Mesodermal cell (in vitro differentiated cells): ENCODE results near the gene NDST4.

ENCODE experiments used
- H3K27ac ChIP-seq: 2 replicates; pipeline ENCODE4 v1.7.0; 2013; ENCODE audit warnings: mild to moderate bottlenecking, low read depth, low read length, moderate library complexity; ENCODE audit not compliant: severe bottlenecking
- H3K36me3 ChIP-seq: 2 replicates; pipeline ENCODE4 v1.7.1; 2013; ENCODE audit warnings: mild to moderate bottlenecking, low read length, moderate library complexity; ENCODE audit not compliant: control insufficient read depth, insufficient read depth
- H3K4me1 ChIP-seq: one replicate; pipeline ENCODE4 v1.7.1; 2013; ENCODE audit warnings: mild to moderate bottlenecking, low read length; ENCODE audit not compliant: insufficient read depth, control insufficient read depth, poor library complexity, severe bottlenecking
- H3K4me3 ChIP-seq: 2 replicates; pipeline ENCODE4 v1.7.0; 2013; ENCODE audit warnings: low read length, control low read depth, mild to moderate bottlenecking; ENCODE audit not compliant: insufficient read depth, poor library complexity, severe bottlenecking; ENCODE audit errors: extremely low read depth
- H3K9me3 ChIP-seq: 2 replicates; pipeline ENCODE4 v1.7.1; 2013; ENCODE audit warnings: mild to moderate bottlenecking, low read length, moderate library complexity; ENCODE audit not compliant: control insufficient read depth
- WGBS, 2 experiments: methylation state at CpG; one replicate each; pipeline ENCODE4 v1.1.5; 2013; ENCODE audit warnings: missing lambda C conversion rate in 2 of 2; ENCODE audit not compliant: insufficient coverage in 2 of 2; 5-methylcytosine and 5-hydroxymethylcytosine counted together

Gene NDST4

GRCh38 chr4:115058533-115058932 lies 54.9 kb downstream of the NDST4 start:
- no peak overlapping the region for H3K27ac ChIP-seq
- H3K36me3 ChIP-seq = no peaks in the 10 kb centered on the region
- H3K4me3 ChIP-seq = no peak overlapping the region
- no peaks in the 10 kb centered on the region for H3K9me3 ChIP-seq
- H3K4me1 ChIP-seq = no peaks in the 10 kb centered on the region
- WGBS, 2 experiments = no CpG with 5 or more reads among the region's 1 CpG

- no peak overlapping the region for H3K4me3 ChIP-seq
- H3K36me3 ChIP-seq = no peaks in the 10 kb centered on the region
- no peak overlapping the region for H3K27ac ChIP-seq
- H3K4me1 ChIP-seq = no peaks in the 10 kb centered on the region
- 94 to 95% methylated on average over 3 to 4 of the region's 4 CpGs for WGBS, 2 experiments
- H3K9me3 ChIP-seq = no peaks in the 10 kb centered on the region
Measured at GRCh38 chr4:115054836-115055235, 58.6 kb downstream of the NDST4 start.

GRCh38 chr4:115053313-115053712 lies 60.1 kb downstream of the NDST4 start:
- no CpG with 5 or more reads among the region's 1 CpG for WGBS, 2 experiments
- H3K9me3 ChIP-seq = no peaks in the 10 kb centered on the region
- no peak overlapping the region for H3K27ac ChIP-seq
- H3K4me3 ChIP-seq = no peak overlapping the region
- no peaks in the 10 kb centered on the region for H3K36me3 ChIP-seq
- no peaks in the 10 kb centered on the region for H3K4me1 ChIP-seq

GRCh38 chr4:115042496-115042895 lies 70.9 kb downstream of the NDST4 start:
- no peaks in the 10 kb centered on the region for H3K36me3 ChIP-seq
- H3K27ac ChIP-seq = no peak overlapping the region
- H3K4me1 ChIP-seq = no peaks in the 10 kb centered on the region
- WGBS, 2 experiments = no CpG with 5 or more reads among the region's 3 CpGs
- no peak overlapping the region for H3K4me3 ChIP-seq
- no peaks in the 10 kb centered on the region for H3K9me3 ChIP-seq

- Histone ChIP-seq H3K4me1 (no peaks in the 10 kb centered on the region), H3K4me3 (no peak overlapping the region), H3K36me3 (no peaks in the 10 kb centered on the region)
Measured at GRCh38 chr4:115030281-115030680, 83.1 kb downstream of the NDST4 start.

GRCh38 chr4:115028682-115029410 lies 84.6 kb downstream of the NDST4 start:
- Histone ChIP-seq H3K4me3 (no peak overlapping the region), H3K36me3 (no peaks in the 10 kb centered on the region), H3K4me1 (no peaks in the 10 kb centered on the region), H3K9me3 (no peaks in the 10 kb centered on the region), H3K27ac (no peak overlapping the region)
- WGBS, 2 experiments = 73 to 80% methylated on average over 1 to 2 of the region's 2 CpGs

More at GRCh38 chr4:115030281-115030680, 83.1 kb downstream of the NDST4 start:
- Histone ChIP-seq H3K9me3 (no peaks in the 10 kb centered on the region), H3K27ac (no peak overlapping the region)

- H3K9me3 ChIP-seq = no peaks in the 10 kb centered on the region
- H3K4me1 ChIP-seq = peaks cover 7% of the 10 kb centered on the region
- H3K27ac ChIP-seq = no peak overlapping the region
- H3K4me3 ChIP-seq = no peak overlapping the region
- H3K36me3 ChIP-seq = no peaks in the 10 kb centered on the region
- no CpG with 5 or more reads among the region's 1 CpG for WGBS, 2 experiments
Measured at GRCh38 chr4:114999880-115000279, 113.5 kb downstream of the NDST4 start.

GRCh38 chr4:114998316-114998715 lies 115.1 kb downstream of the NDST4 start:
- no peaks in the 10 kb centered on the region for H3K36me3 ChIP-seq
- peak overlapping the region; percentile 67 for H3K27ac ChIP-seq
- H3K9me3 ChIP-seq = no peaks in the 10 kb centered on the region
- no peak overlapping the region for H3K4me3 ChIP-seq
- peaks cover 7% of the 10 kb centered on the region for H3K4me1 ChIP-seq

GRCh38 chr4:114997576-114998247 lies 115.7 kb downstream of the NDST4 start:
- H3K4me1 ChIP-seq = peaks cover 7% of the 10 kb centered on the region
- H3K36me3 ChIP-seq = no peaks in the 10 kb centered on the region
- H3K9me3 ChIP-seq = no peaks in the 10 kb centered on the region
- no CpG with 5 or more reads among the region's 2 CpGs for WGBS, 2 experiments
- peak overlapping the region; percentile 67 for H3K27ac ChIP-seq
- H3K4me3 ChIP-seq = no peak overlapping the region

- Histone ChIP-seq H3K4me1 (no peaks in the 10 kb centered on the region), H3K27ac (no peak overlapping the region), H3K4me3 (no peak overlapping the region), H3K36me3 (no peaks in the 10 kb centered on the region), H3K9me3 (no peaks in the 10 kb centered on the region)
- WGBS, 2 experiments = 83 to 100% methylated on average over 1 of the region's 4 CpGs
Measured at GRCh38 chr4:114986133-114986532, 127.3 kb downstream of the NDST4 start.

GRCh38 chr4:114980932-114981708 lies 132.3 kb downstream of the NDST4 start:
- H3K9me3 ChIP-seq = no peaks in the 10 kb centered on the region
- H3K36me3 ChIP-seq = no peaks in the 10 kb centered on the region
- H3K4me1 ChIP-seq = no peaks in the 10 kb centered on the region
- no peak overlapping the region for H3K4me3 ChIP-seq
- 100% methylated on average over 1 of the region's 5 CpGs for WGBS, 2 experiments
- H3K27ac ChIP-seq = no peak overlapping the region
